T-helper 2 cell treated with Interferon-gamma antibody and Interleukin-4, amounts not matched to agents 5 μg/mL and 100 μg/mL, for 36 hours (primary cell): ENCODE data around the gene ABCA6.
"Not testable (repeated sequence)": the region's sequence is repeated elsewhere in the genome, so short reads cannot be mapped to it uniquely, and the experiment has no call there.

Source experiments
- DNase-seq: peaks from one replicate; pipeline ENCODE4 v3.0.0; 2021; ENCODE audit warnings: low spot score
- H3K27ac Mint-ChIP-seq: one replicate; pipeline ENCODE4 v1.8.0; 2021; ENCODE audit warnings: mild to moderate bottlenecking, mixed read lengths
- H3K27me3 Mint-ChIP-seq: one replicate; pipeline ENCODE4 v1.8.0; 2021; ENCODE audit warnings: low read depth, mixed read lengths
- H3K36me3 Mint-ChIP-seq: one replicate; pipeline ENCODE4 v1.8.0; 2021; ENCODE audit warnings: low read depth, mixed read lengths
- H3K4me1 Mint-ChIP-seq: one replicate; pipeline ENCODE4 v1.8.0; 2021; ENCODE audit warnings: low read depth, mixed read lengths
- H3K4me3 Mint-ChIP-seq: one replicate; pipeline ENCODE4 v1.8.0; 2022; ENCODE audit warnings: mild to moderate bottlenecking, moderate library complexity, mixed read lengths
- H3K9me3 Mint-ChIP-seq: one replicate; pipeline ENCODE4 v1.8.0; 2021; ENCODE audit warnings: mixed read lengths

ABCA6 gene

GRCh38 chr17:69141431-69142174, at the start of gene ABCA6:
Gene ABCA6, minus strand, starts transcription at chr17:69141895. Its CDS starts 1,192 bp downstream, at chr17:69140703.
- Mint-ChIP-seq H3K36me3 (no peaks in the 10 kb centered on the region), H3K27ac (no peak within 1 kb of the TSS), H3K9me3 (no peaks in the 10 kb centered on the region), H3K4me1 (no peaks in the 10 kb centered on the region), H3K27me3 (no peaks in the 10 kb centered on the region), H3K4me3 (no peak within 1 kb of the TSS)
- DNase-seq = no peak

- no peak for DNase-seq
- Mint-ChIP-seq H3K27me3 (no peaks in the 10 kb centered on the region), H3K9me3 (no peaks in the 10 kb centered on the region), H3K4me1 (no peaks in the 10 kb centered on the region), H3K4me3 (no peak overlapping the region), H3K27ac (no peak overlapping the region), H3K36me3 (no peaks in the 10 kb centered on the region)
Observed at GRCh38 chr17:69188796-69189195, 47.1 kb upstream of the ABCA6 start.

DNA sequence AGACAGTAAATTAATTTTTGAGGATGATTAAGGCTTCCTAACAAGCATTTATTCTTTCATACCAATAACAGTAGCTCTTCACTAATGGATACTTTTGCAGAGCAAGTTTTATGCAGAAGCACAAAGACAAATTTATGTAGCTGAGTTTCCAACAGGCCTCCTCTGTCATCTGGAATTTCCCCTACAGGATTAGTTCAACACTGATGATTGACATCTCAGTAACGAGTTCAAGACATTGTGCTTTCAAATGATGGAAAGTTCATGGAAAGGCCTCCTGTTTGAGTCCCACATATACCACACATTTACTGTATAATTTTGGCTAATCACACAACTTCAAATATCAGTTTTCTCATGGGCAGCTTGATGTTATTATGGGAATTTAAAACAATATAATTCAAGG, 46.4 kb upstream of the ABCA6 start:
- no peak for DNase-seq
- no peaks in the 10 kb centered on the region for H3K36me3 Mint-ChIP-seq
- H3K27ac Mint-ChIP-seq = no peak overlapping the region
- H3K4me1 Mint-ChIP-seq = no peaks in the 10 kb centered on the region
- no peak overlapping the region for H3K4me3 Mint-ChIP-seq
- H3K27me3 Mint-ChIP-seq = no peaks in the 10 kb centered on the region
- H3K9me3 Mint-ChIP-seq = no peaks in the 10 kb centered on the region

GRCh38 chr17:69187294-69187693, 45.6 kb upstream of the ABCA6 start:
- Mint-ChIP-seq H3K9me3 (no peaks in the 10 kb centered on the region), H3K36me3 (no peaks in the 10 kb centered on the region), H3K27ac (no peak overlapping the region), H3K4me3 (no peak overlapping the region), H3K4me1 (no peaks in the 10 kb centered on the region), H3K27me3 (no peaks in the 10 kb centered on the region)
- no peak for DNase-seq

DNA sequence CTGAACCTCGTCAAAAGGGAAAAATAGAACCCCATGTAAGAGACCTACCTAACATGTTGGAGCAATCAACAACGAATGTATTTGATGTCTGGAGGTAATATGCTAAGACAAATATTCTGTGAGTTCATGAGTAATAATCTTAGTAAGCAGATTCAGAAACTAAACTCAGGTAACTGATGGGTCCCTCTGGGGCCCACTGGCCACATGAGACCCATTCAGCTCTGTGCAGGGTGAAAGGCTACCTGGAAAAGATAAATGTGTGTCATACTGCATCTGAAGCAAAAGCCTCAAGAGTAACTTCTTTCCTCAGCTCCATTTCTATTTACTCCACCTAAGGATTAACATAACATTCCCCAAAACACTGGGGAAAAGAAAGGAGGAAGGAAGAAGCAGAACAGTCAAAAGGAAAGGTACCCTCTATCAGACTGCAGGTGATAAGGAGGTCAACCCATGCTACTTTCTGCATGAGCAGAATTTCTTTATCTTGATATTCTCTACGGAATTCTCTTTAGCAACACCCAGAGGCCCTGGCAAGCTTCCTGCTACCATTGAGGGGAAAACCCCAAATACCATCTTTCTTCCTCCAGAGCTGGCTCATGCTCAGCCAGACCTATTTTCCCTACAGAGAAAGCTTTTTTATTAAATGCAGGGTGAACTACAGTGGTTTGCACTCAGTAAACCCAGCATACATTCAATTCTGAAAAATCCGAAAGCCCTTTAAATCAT, 37.7 kb upstream of the ABCA6 start:
- Mint-ChIP-seq H3K27ac (no peak overlapping the region), H3K9me3 (no peaks in the 10 kb centered on the region), H3K4me1 (no peaks in the 10 kb centered on the region), H3K36me3 (no peaks in the 10 kb centered on the region), H3K27me3 (no peaks in the 10 kb centered on the region), H3K4me3 (no peak overlapping the region)
- no peak for DNase-seq

DNA sequence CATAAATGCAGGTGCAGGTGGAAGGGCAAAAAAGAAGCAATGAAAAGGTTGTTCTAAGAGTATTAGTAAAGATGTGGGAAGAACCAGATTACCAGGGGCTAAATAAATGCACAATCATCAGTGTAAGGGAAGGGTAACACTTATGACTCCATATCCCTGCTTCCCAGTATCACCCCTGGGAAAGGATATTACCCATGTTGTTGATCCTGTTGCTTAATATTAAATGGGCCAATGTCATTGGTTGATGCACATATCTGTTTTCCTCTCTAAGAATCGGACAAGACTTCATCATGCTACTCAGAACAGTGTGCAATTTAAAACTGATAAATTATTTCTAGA, 34.7 kb upstream of the ABCA6 start:
- no peaks in the 10 kb centered on the region for H3K36me3 Mint-ChIP-seq
- no peak overlapping the region for H3K4me3 Mint-ChIP-seq
- no peak for DNase-seq
- no peaks in the 10 kb centered on the region for H3K27me3 Mint-ChIP-seq
- no peak overlapping the region for H3K27ac Mint-ChIP-seq
- H3K4me1 Mint-ChIP-seq = no peaks in the 10 kb centered on the region
- H3K9me3 Mint-ChIP-seq = no peaks in the 10 kb centered on the region

DNA sequence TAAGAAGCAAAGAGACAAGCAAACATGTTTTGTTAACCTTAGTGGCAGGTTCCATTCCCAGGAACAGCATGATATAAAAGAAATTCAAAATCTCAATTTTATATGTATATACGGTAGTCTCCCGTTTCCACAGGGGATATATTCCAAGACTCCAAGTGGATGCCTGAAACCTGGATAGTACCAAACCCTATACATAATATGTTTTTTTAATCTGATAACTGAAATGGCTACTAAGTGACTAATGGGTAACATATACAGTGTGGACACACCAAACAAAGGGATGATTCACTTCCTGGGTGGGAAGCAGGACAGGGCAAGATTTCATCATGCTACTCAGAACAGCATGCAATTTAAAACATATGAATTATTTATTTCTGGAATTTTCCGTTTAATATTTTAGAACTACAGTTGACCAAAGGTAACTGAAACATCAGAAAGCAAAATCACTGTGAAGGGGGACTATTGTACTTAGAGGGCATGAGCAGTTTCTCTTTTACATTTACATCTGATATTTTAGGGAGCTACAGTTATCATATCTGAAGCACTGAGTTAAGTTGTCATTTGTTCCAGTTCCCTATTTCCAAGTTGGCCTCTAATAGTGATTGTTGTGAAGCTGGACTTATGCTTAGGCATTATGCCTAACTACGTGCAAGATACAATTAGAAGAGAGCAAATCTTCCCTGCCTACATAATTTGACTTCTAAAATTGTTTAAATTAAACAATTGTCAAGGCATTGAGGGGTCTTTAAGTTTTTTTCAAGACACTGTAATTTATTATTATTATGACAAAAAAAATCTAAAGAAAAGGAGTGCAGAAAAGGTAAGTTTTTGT, 34.1 kb upstream of the ABCA6 start:
- Mint-ChIP-seq H3K36me3 (no peaks in the 10 kb centered on the region), H3K27ac (no peak overlapping the region), H3K9me3 (no peaks in the 10 kb centered on the region)

GRCh38 chr17:69175262-69175624, 33.5 kb upstream of the ABCA6 start:
- Mint-ChIP-seq H3K36me3 (no peaks in the 10 kb centered on the region), H3K27ac (no peak overlapping the region), H3K4me1 (no peaks in the 10 kb centered on the region), H3K9me3 (no peaks in the 10 kb centered on the region), H3K4me3 (no peak overlapping the region), H3K27me3 (no peaks in the 10 kb centered on the region)
- no peak for DNase-seq

More for the DNA sequence above, 34.1 kb upstream of the ABCA6 start:
- Mint-ChIP-seq H3K4me1 (no peaks in the 10 kb centered on the region), H3K4me3 (no peak overlapping the region), H3K27me3 (no peaks in the 10 kb centered on the region)
- no peak for DNase-seq

DNA sequence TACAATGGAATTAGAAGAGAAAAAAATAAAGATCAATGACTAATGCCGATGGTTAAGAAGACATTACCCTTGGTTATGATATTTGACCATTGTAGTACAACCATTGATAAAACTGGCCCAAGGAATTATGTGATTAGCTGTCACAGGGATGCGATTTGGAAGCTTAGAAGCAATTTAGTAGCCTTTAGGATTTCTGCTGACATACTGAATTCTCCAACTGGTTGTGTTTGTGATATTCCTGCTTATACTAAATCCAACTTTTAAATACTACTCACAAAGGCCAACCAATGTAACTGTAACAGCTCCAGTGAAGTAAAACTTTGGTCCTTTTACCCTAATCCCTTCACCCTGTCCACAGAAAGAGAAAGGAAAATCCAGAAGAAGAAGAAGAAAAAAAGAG, 31.4 kb upstream of the ABCA6 start:
- Mint-ChIP-seq H3K36me3 (no peaks in the 10 kb centered on the region), H3K4me3 (no peak overlapping the region), H3K9me3 (no peaks in the 10 kb centered on the region), H3K27me3 (no peaks in the 10 kb centered on the region), H3K4me1 (no peaks in the 10 kb centered on the region), H3K27ac (no peak overlapping the region)
- DNase-seq = no peak

DNA sequence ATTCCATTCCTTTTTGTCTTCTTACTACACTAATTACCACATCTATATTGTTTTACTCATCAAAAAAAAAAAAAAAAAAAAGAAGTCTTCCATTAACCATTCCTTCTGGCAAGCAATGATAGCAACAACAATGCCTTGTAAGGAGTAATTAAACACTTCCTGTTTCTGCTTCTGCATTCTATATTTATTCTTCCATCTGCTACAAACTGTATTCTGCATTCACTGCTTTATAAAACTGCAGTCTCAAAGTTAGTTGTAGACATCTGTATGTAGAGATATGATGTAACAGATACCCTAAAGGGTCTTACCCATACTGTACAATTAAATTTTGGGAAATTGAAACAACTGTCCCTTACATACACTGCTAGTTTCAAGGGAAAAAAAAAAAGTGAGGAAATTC, 28.7 kb upstream of the ABCA6 start:
- H3K4me3 Mint-ChIP-seq = no peak overlapping the region
- no peaks in the 10 kb centered on the region for H3K4me1 Mint-ChIP-seq
- no peaks in the 10 kb centered on the region for H3K36me3 Mint-ChIP-seq
- no peak overlapping the region for H3K27ac Mint-ChIP-seq
- H3K27me3 Mint-ChIP-seq = no peaks in the 10 kb centered on the region
- no peak for DNase-seq
- no peaks in the 10 kb centered on the region for H3K9me3 Mint-ChIP-seq

DNA sequence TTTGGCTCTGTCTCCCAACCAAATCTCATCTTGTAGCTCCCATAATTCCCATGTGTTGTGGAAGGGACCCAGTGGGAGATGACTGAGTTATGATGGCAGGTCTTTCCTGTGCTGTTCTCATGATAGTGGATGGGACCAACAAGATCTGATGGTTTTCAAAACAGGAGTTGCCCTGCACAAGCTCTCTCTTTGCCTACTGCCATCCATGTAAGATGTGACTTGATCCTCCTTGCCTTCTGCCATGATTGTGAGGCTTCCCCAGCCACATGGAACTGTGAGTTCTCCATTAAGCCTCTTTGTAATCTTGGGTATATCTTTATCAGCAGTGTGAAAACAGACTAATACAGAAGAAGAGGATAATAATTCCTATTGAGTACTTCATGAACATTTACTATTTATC, 26.9 kb upstream of the ABCA6 start:
- not testable (repeated sequence) for H3K9me3 Mint-ChIP-seq, DNase-seq, H3K27ac Mint-ChIP-seq, H3K4me1 Mint-ChIP-seq, H3K4me3 Mint-ChIP-seq, H3K27me3 Mint-ChIP-seq, H3K36me3 Mint-ChIP-seq

- Mint-ChIP-seq H3K4me1 (no peaks in the 10 kb centered on the region), H3K9me3 (no peaks in the 10 kb centered on the region), H3K27me3 (no peaks in the 10 kb centered on the region), H3K4me3 (no peak overlapping the region), H3K36me3 (no peaks in the 10 kb centered on the region), H3K27ac (no peak overlapping the region)
- no peak for DNase-seq
Observed at GRCh38 chr17:69166957-69167356, 25.3 kb upstream of the ABCA6 start.

DNA sequence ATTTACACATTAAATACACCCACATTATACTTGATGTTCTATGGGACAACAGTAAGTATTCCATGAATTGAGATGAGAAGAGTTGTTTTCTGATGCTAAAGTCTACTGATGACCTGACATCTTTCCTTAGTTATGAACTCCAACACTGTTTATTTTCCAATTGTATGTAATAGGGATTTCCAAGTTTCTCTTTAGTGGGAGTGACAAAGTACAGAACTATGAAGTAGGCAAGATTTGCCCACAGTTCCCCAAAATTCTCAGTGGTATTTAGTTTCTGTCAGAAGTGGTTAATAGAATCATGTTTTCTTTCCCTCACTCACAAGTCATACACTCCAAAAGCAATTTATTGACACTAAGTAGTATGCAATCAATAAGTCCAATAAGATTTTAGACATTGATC, 22.5 kb upstream of the ABCA6 start:
- no peaks in the 10 kb centered on the region for H3K36me3 Mint-ChIP-seq
- H3K27ac Mint-ChIP-seq = no peak overlapping the region
- no peaks in the 10 kb centered on the region for H3K9me3 Mint-ChIP-seq
- H3K4me1 Mint-ChIP-seq = no peaks in the 10 kb centered on the region
- H3K4me3 Mint-ChIP-seq = no peak overlapping the region
- no peaks in the 10 kb centered on the region for H3K27me3 Mint-ChIP-seq
- DNase-seq = no peak

DNA sequence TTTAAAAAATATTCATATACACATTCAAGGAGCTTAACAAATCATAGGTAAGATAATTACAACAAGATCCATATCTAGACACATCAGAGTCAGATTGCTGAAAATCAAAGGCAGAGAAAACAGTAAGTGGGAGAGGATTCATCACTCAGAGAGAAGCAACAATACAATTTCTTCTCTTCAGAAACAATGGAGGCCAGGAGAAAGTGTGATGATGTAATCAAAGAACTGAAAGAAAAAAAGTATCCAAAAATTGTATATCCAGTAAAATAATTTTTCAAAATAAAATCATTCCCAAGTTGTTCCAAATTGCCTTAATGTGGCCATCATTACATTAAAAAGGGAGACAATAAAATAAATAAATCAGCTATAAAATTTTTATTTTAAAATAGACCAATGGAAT, 17.7 kb upstream of the ABCA6 start:
- no peak for DNase-seq
- no peaks in the 10 kb centered on the region for H3K36me3 Mint-ChIP-seq
- H3K9me3 Mint-ChIP-seq = no peaks in the 10 kb centered on the region
- H3K4me1 Mint-ChIP-seq = no peaks in the 10 kb centered on the region
- H3K4me3 Mint-ChIP-seq = no peak overlapping the region
- H3K27me3 Mint-ChIP-seq = no peaks in the 10 kb centered on the region
- H3K27ac Mint-ChIP-seq = no peak overlapping the region
